Measurements from ENCODE around the gene TMEM176A. TPM values are rescaled to one million over a fixed set of nuclear protein-coding genes. Genes with fewer than 3 reads are reported as not detected.

The TMEM176A gene, protein sequence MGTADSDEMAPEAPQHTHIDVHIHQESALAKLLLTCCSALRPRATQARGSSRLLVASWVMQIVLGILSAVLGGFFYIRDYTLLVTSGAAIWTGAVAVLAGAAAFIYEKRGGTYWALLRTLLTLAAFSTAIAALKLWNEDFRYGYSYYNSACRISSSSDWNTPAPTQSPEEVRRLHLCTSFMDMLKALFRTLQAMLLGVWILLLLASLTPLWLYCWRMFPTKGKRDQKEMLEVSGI
- total RNA-seq, result 0.33 TPM in 1 of 2 replicates, not detected in the other

DNA sequence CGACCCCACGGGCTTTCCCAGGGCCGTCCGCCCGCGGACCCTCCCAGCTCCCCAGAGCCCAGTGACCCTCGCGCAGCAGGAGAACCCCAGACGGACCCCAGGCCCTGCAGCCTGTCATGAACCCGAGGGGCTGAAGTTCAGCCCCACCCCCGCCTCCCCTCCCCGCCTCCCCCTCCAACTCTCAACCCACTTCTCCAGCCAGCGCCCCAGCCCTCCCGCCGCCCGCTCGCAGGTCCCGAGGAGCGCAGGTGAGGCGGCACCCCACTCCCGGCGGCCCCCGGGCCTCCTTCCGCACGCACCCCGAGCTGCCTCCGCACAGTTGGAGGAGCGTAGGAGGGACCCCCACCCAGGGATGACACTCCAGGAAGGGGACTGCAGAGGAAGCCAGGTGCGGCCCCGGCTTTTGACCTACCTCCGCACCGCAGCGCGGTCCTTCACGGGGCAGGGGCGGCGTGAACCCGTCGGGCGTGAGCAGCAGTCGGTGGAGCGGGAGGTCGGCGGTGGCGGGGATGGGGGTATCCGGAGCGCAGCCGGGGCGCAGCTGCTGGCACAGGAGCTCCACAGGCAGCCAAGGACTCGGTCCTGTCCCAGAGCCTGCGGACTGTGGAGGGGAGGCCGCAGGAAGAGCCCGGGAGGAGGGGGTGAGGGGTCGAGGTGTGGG, at the start of gene TMEM176A:
TSS of gene TMEM176A (plus strand) at position 189 of the 661 bp plus-strand sequence. CDS start 782 bp downstream, outside the sequence.

GRCh38 chr7:150799741-150800580, 608 bp upstream of the TMEM176A start, which contains the start of gene TMEM176B:
Gene TMEM176B (minus strand): TSS chr7:150800364. CDS start chr7:150796569, 3,795 bp downstream.

GRCh38 chr7:150852371-150852905, 51.9 kb downstream of the TMEM176A start, which contains the start of gene AOC1:
Gene AOC1 (plus strand): TSS chr7:150852517. CDS start chr7:150856471, 3,954 bp downstream.

Other genes with a start within 250 kb of the TMEM176A start
- 2.0 TPM in 1 of 2 replicates, not detected in the other for gene GIMAP4, start 233.4 kb upstream of the TMEM176A start, total RNA-seq
- gene GIMAP6, start 168.4 kb upstream of the TMEM176A start, total RNA-seq, result 0.15 TPM in 1 of 2 replicates, not detected in the other
- gene GIMAP2, start 115.1 kb upstream of the TMEM176A start, total RNA-seq, result 0.58 and 0.83 TPM in 2 replicates
- gene GIMAP1, start 84.2 kb upstream of the TMEM176A start, total RNA-seq, result not detected in 2 replicates
- not detected in 2 replicates for gene GIMAP5, start 63.4 kb upstream of the TMEM176A start, total RNA-seq
- gene TMEM176B, start 405 bp upstream of the TMEM176A start, total RNA-seq, result 0.66 TPM in 1 of 2 replicates, not detected in the other
- gene AOC1, start 51.7 kb downstream of the TMEM176A start, total RNA-seq, result not detected in 2 replicates
- 0.33 TPM in 1 of 2 replicates, not detected in the other for gene KCNH2, start 177.6 kb downstream of the TMEM176A start, total RNA-seq
- gene NOS3, start 190.2 kb downstream of the TMEM176A start, total RNA-seq, result 0.99 and 2.0 TPM in 2 replicates
- gene ATG9B, start 223.7 kb downstream of the TMEM176A start, total RNA-seq, result under 0.01 and 0.15 TPM in 2 replicates
- 37.2 and 43.6 TPM in 2 replicates for gene ABCB8, start 227.7 kb downstream of the TMEM176A start, total RNA-seq
- gene ASIC3, start 247.8 kb downstream of the TMEM176A start, total RNA-seq, result 0.17 TPM in 1 of 2 replicates, not detected in the other

Data from smooth muscle cell of trachea (primary cell).